IMR-90 (cell line): Measurements from ENCODE around the gene CHST8. TPM values are rescaled to one million over a fixed set of nuclear protein-coding genes. Genes with fewer than 3 reads are reported as not detected.

Experiments
- ATAC-seq: fragments of 200-7000 bp; cut with Tn5 transposase; 2 replicates; pipeline ENCODE4 v1.9.1; 2020; ENCODE audit warnings: low read depth, mild to moderate bottlenecking, moderate library complexity
- BruUV-seq: library from RNA; stranded (reverse); fragments of 400-500 nt; replicated peaks from 2 replicates; lab custom pipeline; 2021; lab: Mats Ljungman, UMichigan
- CTCF ChIA-PET: fragments of 300-600 bp; formaldehyde crosslinking; extraction: SDS; loops from one replicate; lab custom pipeline; 2021; ENCODE audit warnings: antibody characterized with exemption; lab: Yijun Ruan, JAX
- POLR2A ChIA-PET: fragments of 300-600 bp; sonication (Branson Sonifier 250); formaldehyde crosslinking; loops from one replicate; lab custom pipeline; 2022; ENCODE audit warnings: antibody characterized with exemption; ENCODE audit not compliant: unreplicated experiment; lab: Charles Lee
- DNase-seq: peaks from one replicate; pipeline ENCODE4 v3.0.0; 2013
- H2AFZ ChIP-seq: replicated peaks from 2 replicates; pipeline ENCODE3; 2013; ENCODE audit warnings: low read length, mild to moderate bottlenecking; ENCODE audit not compliant: poor library complexity
- H2AK5ac ChIP-seq: 2 replicates; pipeline ENCODE4 v1.6.1; 2013; ENCODE audit warnings: low read depth, low read length, inconsistent platforms
- H2AK9ac ChIP-seq: replicated peaks from 2 replicates; pipeline ENCODE3; 2013; ENCODE audit warnings: mild to moderate bottlenecking, low read depth, low read length, moderate library complexity; ENCODE audit not compliant: poor library complexity
- H2BK120ac ChIP-seq: 2 replicates; pipeline ENCODE4 v1.6.1; 2013; ENCODE audit warnings: low read depth, low read length, inconsistent platforms
- H2BK15ac ChIP-seq: 3 replicates; pipeline ENCODE4 v1.6.1; 2013; ENCODE audit warnings: low read depth, low read length, inconsistent platforms
- H2BK20ac ChIP-seq: 2 replicates; pipeline ENCODE4 v1.6.1; 2013; ENCODE audit warnings: low read depth, mild to moderate bottlenecking, inconsistent platforms, low read length, moderate library complexity
- H2BK5ac ChIP-seq: 2 replicates; pipeline ENCODE4 v1.6.1; 2013; ENCODE audit warnings: mild to moderate bottlenecking, low read depth, low read length, inconsistent platforms; ENCODE audit not compliant: poor library complexity, severe bottlenecking
- H3K14ac ChIP-seq: replicated peaks from 2 replicates; pipeline ENCODE4 v1.6.1; 2013; ENCODE audit warnings: low read depth, low read length, inconsistent platforms
- H3K18ac ChIP-seq: 2 replicates; pipeline ENCODE4 v1.6.1; 2013; ENCODE audit warnings: low read depth, low read length, control low read depth
- H3K23ac ChIP-seq: 2 replicates; pipeline ENCODE4 v1.6.1; 2013; ENCODE audit warnings: low read depth, low read length, inconsistent platforms
- H3K27ac ChIP-seq: 2 replicates; pipeline ENCODE4 v1.5.1; 2013; ENCODE audit warnings: mild to moderate bottlenecking, control low read depth, low read length; ENCODE audit not compliant: insufficient read depth
- H3K27me3 ChIP-seq: 2 replicates; pipeline ENCODE4 v1.6.1; 2013; ENCODE audit warnings: low read length; ENCODE audit not compliant: control insufficient read depth, insufficient read depth
- H3K36me3 ChIP-seq: 2 replicates; pipeline ENCODE4 v1.6.1; 2013; ENCODE audit warnings: low read length, mixed read lengths; ENCODE audit not compliant: control insufficient read depth, insufficient read depth
- H3K4ac ChIP-seq: 2 replicates; pipeline ENCODE4 v1.6.1; 2013; ENCODE audit warnings: low read depth, low read length, inconsistent platforms
- H3K4me1 ChIP-seq: 2 replicates; pipeline ENCODE4 v1.6.1; 2013; ENCODE audit warnings: low read length, mixed read lengths; ENCODE audit not compliant: control insufficient read depth, insufficient read depth
- H3K4me2 ChIP-seq: 2 replicates; pipeline ENCODE4 v1.6.1; 2013; ENCODE audit warnings: low read depth, mild to moderate bottlenecking, control low read depth, low read length, moderate library complexity
- H3K4me3 ChIP-seq: 2 replicates; pipeline ENCODE4 v1.5.1; 2013; ENCODE audit warnings: low read depth, mild to moderate bottlenecking, control low read depth, low read length, moderate library complexity; ENCODE audit not compliant: insufficient read depth
- H3K56ac ChIP-seq: 2 replicates; pipeline ENCODE4 v1.6.1; 2013; ENCODE audit warnings: low read length, inconsistent platforms; ENCODE audit not compliant: insufficient read depth; ENCODE audit errors: extremely low read depth
- H3K79me1 ChIP-seq, 2 experiments: 2 replicates each; pipeline ENCODE4 v1.6.1; 2013; ENCODE audit warnings: low read length in 2 of 2, inconsistent platforms in 1 of 2, low read depth in 1 of 2
- H3K9ac ChIP-seq: 2 replicates; pipeline ENCODE4 v1.6.1; 2013; ENCODE audit warnings: low read depth, low read length, control low read depth
- H3K9me1 ChIP-seq: 2 replicates; pipeline ENCODE4 v1.6.1; 2013; ENCODE audit warnings: low read length, inconsistent platforms; ENCODE audit not compliant: insufficient read depth
- H3K9me3 ChIP-seq: 2 replicates; pipeline ENCODE4 v1.6.1; 2013; ENCODE audit warnings: low read length; ENCODE audit not compliant: control insufficient read depth, insufficient read depth
- H4K20me1 ChIP-seq: 2 replicates; pipeline ENCODE4 v1.6.1; 2013; ENCODE audit warnings: low read length, inconsistent platforms; ENCODE audit not compliant: insufficient read depth
- H4K5ac ChIP-seq: 2 replicates; pipeline ENCODE4 v1.6.1; 2013; ENCODE audit warnings: mild to moderate bottlenecking, low read depth, low read length, control low read depth
- H4K8ac ChIP-seq, 2 experiments: 2 replicates each; pipeline ENCODE4 v1.6.1; 2013; ENCODE audit warnings: low read depth in 2 of 2, low read length in 2 of 2, control low read depth in 1 of 2, inconsistent platforms in 1 of 2
- H4K91ac ChIP-seq: 2 replicates; pipeline ENCODE4 v1.6.1; 2013; ENCODE audit warnings: low read depth, low read length, inconsistent platforms; ENCODE audit not compliant: insufficient read depth
- BHLHE40 ChIP-seq: fragments of 150-350 bp; IDR thresholded peaks from 2 replicates; pipeline ENCODE4 v1.6.1; 2016; ENCODE audit warnings: mild to moderate bottlenecking, low read depth, low read length
- CHD1 ChIP-seq: IDR thresholded peaks from 2 replicates; pipeline ENCODE4 v1.6.1; 2012; ENCODE audit warnings: low read depth, low read length, improper control_type of control experiment
- CTCF ChIP-seq: conservative IDR thresholded peaks from 2 replicates; pipeline ENCODE4 v1.5.1; 2012; ENCODE audit warnings: mild to moderate bottlenecking, low read depth, low read length, improper control_type of control experiment
- FOS ChIP-seq: fragments of 150-350 bp; IDR thresholded peaks from 2 replicates; pipeline ENCODE4 v1.6.1; 2016; ENCODE audit warnings: low read depth, low read length
- MAFK ChIP-seq: IDR thresholded peaks from 2 replicates; pipeline ENCODE4 v1.6.1; 2012; ENCODE audit warnings: low read depth, low read length, improper control_type of control experiment
- MAZ ChIP-seq: IDR thresholded peaks from 2 replicates; pipeline ENCODE4 v1.6.1; 2012; ENCODE audit warnings: low read depth, mild to moderate bottlenecking, low read length, improper control_type of control experiment, moderate library complexity, borderline replicate concordance
- MXI1 ChIP-seq: IDR thresholded peaks from 2 replicates; pipeline ENCODE4 v1.6.1; 2012; ENCODE audit warnings: low read depth, mild to moderate bottlenecking, low read length, moderate library complexity, borderline replicate concordance
- NFE2L2 ChIP-seq: fragments of 150-350 bp; IDR thresholded peaks from 2 replicates; pipeline ENCODE4 v1.6.1; 2016; ENCODE audit warnings: low read depth, mild to moderate bottlenecking, low read length
- POLR2A ChIP-seq: IDR thresholded peaks from 2 replicates; pipeline ENCODE4 v1.6.1; 2012; ENCODE audit warnings: mild to moderate bottlenecking, low read depth, low read length
- RAD21 ChIP-seq: IDR thresholded peaks from 2 replicates; pipeline ENCODE4 v1.6.1; 2012; ENCODE audit warnings: low read length, improper control_type of control experiment
- RCOR1 ChIP-seq: IDR thresholded peaks from 2 replicates; pipeline ENCODE4 v1.6.1; 2012; ENCODE audit warnings: mild to moderate bottlenecking, low read length, improper control_type of control experiment; ENCODE audit not compliant: insufficient replicate concordance
- RFX5 ChIP-seq: IDR thresholded peaks from 2 replicates; pipeline ENCODE4 v1.8.0; 2012; ENCODE audit warnings: low read depth, mild to moderate bottlenecking, low read length, moderate library complexity
- SMC3 ChIP-seq: fragments of 150-350 bp; IDR thresholded peaks from 2 replicates; pipeline ENCODE4 v1.6.1; 2016; ENCODE audit warnings: low read depth, mild to moderate bottlenecking, antibody characterized with exemption, low read length, moderate library complexity
- USF2 ChIP-seq: fragments of 150-350 bp; IDR thresholded peaks from 2 replicates; pipeline ENCODE4 v1.6.1; 2017; ENCODE audit warnings: mild to moderate bottlenecking, antibody characterized with exemption, low read length, low read depth
- WGBS, 2 experiments: methylation state at CpG; one replicate each; pipeline versions ENCODE4 v1.1.5 to v1.1.7; 2013; ENCODE audit warnings: missing lambda C conversion rate in 2 of 2; ENCODE audit not compliant: insufficient read length in 1 of 2; ENCODE audit errors: extremely low coverage in 2 of 2; 5-methylcytosine and 5-hydroxymethylcytosine counted together
- dilution Hi-C: fragments of 300-500 bp; cut with HindIII; formaldehyde crosslinking; loops from one replicate; pipeline ENCODE4 v1.14.3; 2018; ENCODE audit warnings: low sequenced_read_pairs; ENCODE audit not compliant: unreplicated experiment
- in situ Hi-C: fragments of 300-500 bp; cut with MboI; formaldehyde crosslinking; loops from 3 replicates; pipeline ENCODE4 v1.14.3; 2019; ENCODE audit warnings: low sequenced_read_pairs, inconsistent platforms, mixed read lengths
- intact Hi-C: fragments of 100-400 bp; cut with micrococcal nuclease; formaldehyde crosslinking; loops from 2 replicates; pipeline ENCODE4 v1.10.0; 2022
- polyA plus RNA-seq, 3 experiments: library from polyadenylated mRNA; depleted of rRNA; stranded (reverse); fragments of >200 nt; gene quantifications; 2 replicates each; pipeline ENCODE4 v1.2.3, GENCODE V29; 2012; ENCODE audit warnings: low replicate concordance in 1 of 3
- total RNA-seq: library from RNA; depleted of rRNA; stranded (reverse); fragments of >200 nt; gene quantifications from 2 replicates; pipeline ENCODE4 v1.2.3, GENCODE V29; 2012

The CHST8 gene
- total and polyA plus RNA-seq, 2 of the 4 experiments (the other 2 are of a cell fraction): not detected

- Histone ChIP-seq H3K4ac (no peak overlapping the region), H4K91ac (no peak overlapping the region), H2AK5ac (no peak overlapping the region), H2BK15ac (no peak overlapping the region), H4K5ac (no peak overlapping the region), H2BK5ac (no peak overlapping the region), H3K36me3 (no peaks in the 10 kb centered on the region), H3K27ac (no peak overlapping the region), H3K56ac (no peak overlapping the region), H4K8ac (no peak overlapping the region), H3K9me3 (no peaks in the 10 kb centered on the region), H4K20me1 (no peaks in the 10 kb centered on the region), H2AK9ac (no peak overlapping the region), H3K4me2 (no peak overlapping the region), H3K9ac (no peak overlapping the region), H3K14ac (no peak overlapping the region), H3K18ac (no peak overlapping the region), H3K27me3 (no peaks in the 10 kb centered on the region; the same call in 1 of the 2 replicates), H2AFZ (no peak overlapping the region), H3K79me1 (no peaks in the 10 kb centered on the region), H2BK20ac (no peak overlapping the region), H3K4me3 (no peak overlapping the region), H3K9me1 (no peaks in the 10 kb centered on the region; the same call in 1 of the 2 replicates), H2BK120ac (no peak overlapping the region), H3K23ac (no peak overlapping the region), H3K4me1 (no peaks in the 10 kb centered on the region)
- DNase-seq: no peak
- intact Hi-C loops: no loop called here
- in situ Hi-C loops: loop anchor here (10.0 kb wide), 1 partner anchor 529 kb away; no protein-coding TSS in a partner anchor
- ChIA-PET CTCF (no interaction called here), POLR2A (no interaction called here)
- dilution Hi-C loops: no loop called here
- no TSS peak for BruUV-seq
- ATAC-seq: no peak
- 57% methylated on average over 6 of the region's 11 CpGs; no CpG with 5 or more reads in 1 of the 2 experiments for WGBS, 2 experiments
- no peak for TF ChIP-seq POLR2A
- TF ChIP-seq FOS: no peak
- no peak for TF ChIP-seq CTCF
- no peak for TF ChIP-seq MAZ
- TF ChIP-seq MXI1: no peak
- no peak for TF ChIP-seq CHD1
- TF ChIP-seq BHLHE40: no peak
- TF ChIP-seq RFX5: no peak
- no peak for TF ChIP-seq RAD21
- TF ChIP-seq RCOR1: no peak
- TF ChIP-seq NFE2L2: no peak
- TF ChIP-seq MAFK: no peak
- TF ChIP-seq USF2: no peak
- no peak for TF ChIP-seq SMC3
Measured at GRCh38 chr19:33763633-33764371, 142.0 kb downstream of the CHST8 start.
